ENCODE data around the gene FN3KRP. TPM values are rescaled to one million over a fixed set of nuclear protein-coding genes. Genes with fewer than 3 reads are reported as not detected.

Gene FN3KRP, protein sequence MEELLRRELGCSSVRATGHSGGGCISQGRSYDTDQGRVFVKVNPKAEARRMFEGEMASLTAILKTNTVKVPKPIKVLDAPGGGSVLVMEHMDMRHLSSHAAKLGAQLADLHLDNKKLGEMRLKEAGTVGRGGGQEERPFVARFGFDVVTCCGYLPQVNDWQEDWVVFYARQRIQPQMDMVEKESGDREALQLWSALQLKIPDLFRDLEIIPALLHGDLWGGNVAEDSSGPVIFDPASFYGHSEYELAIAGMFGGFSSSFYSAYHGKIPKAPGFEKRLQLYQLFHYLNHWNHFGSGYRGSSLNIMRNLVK
- 21.5 and 24.4 TPM in 2 replicates for total RNA-seq (2022)
- percentile 59 among the genes with signal in this experiment for Bru-seq, nascent RNA
- BruChase-seq, experiment 1, labeled RNA remaining after a 6-hour chase: percentile 74 among the genes with signal in this experiment
- BruChase-seq, experiment 2, labeled RNA remaining after a 2-hour chase: percentile 66 among the genes with signal in this experiment
- long read RNA-seq, transcript FN3KRP-201 (6 exons, 1,849 nt): major isoform, 53 of 61 reads
- long read RNA-seq, partial matches to known transcripts: 1 of 61 reads
- long read RNA-seq, other reads (novel, unspliced or antisense): 7 of 61 reads

DNA sequence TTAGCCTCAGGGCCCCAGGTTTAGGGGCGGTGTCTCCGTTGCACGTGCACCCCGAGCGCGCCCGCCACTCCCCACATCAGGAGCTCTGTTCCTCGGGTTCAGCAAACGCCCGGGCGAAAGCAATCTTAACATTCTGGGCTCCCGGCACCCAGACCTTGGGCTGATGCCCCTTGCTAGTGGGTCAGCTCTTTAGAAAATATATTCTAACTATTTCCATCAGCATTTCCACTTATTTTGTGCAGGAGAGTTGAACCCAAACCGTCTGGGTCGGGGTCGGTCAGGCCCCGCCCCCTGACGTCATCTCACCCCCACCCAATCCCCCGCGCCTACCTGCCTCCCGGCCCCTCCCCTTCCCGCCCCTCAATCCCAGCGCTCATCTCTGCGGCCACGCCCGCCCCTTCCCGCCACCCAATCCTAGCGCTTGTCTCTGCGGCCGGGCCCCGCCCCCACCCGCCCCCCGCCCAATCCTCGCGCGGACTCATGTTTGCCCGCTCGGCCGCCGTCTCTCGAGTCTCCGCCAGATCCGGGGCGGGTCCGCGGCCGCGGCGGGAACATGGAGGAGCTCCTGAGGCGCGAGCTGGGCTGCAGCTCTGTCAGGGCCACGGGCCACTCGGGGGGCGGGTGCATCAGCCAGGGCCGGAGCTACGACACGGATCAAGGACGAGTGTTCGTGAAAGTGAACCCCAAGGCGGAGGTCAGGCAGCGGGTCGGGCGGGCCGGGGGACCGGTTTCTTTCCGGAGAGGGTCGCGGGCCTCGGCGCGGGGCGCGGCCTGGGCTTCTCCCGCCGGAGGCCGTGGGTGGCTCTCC is at the start of gene FN3KRP:
TSS of gene FN3KRP (plus strand) at position 504 of the 808 bp plus-strand sequence. CDS start at position 554, 50 bp downstream.
- Mint-ChIP-seq H3K27me3 (ENCODE audit: insufficient read depth, unreplicated experiment) (no peaks in the 10 kb centered on the region), H3K27ac (ENCODE audit: low read depth, unreplicated experiment) (peak within 1 kb of the TSS; percentile 57), H3K4me3 (ENCODE audit: unreplicated experiment) (peak within 1 kb of the TSS; percentile 89), H3K9me3 (ENCODE audit: unreplicated experiment) (no peaks in the 10 kb centered on the region), H3K4me1 (ENCODE audit: insufficient read depth, unreplicated experiment) (peaks cover 15% of the 10 kb centered on the region), H3K36me3 (ENCODE audit: insufficient read depth, unreplicated experiment) (peaks cover 31% of the 10 kb centered on the region)
- DNase-seq (ENCODE audit: unreplicated experiment): peak; percentile 94
- intact Hi-C loops (cut with micrococcal nuclease): no loop called here
- ChIA-PET CTCF (no interaction called here), POLR2A (interaction anchor here (0.6 to 2.1 kb wide), 14 partner anchors 11 to 1474 kb away, joined by 3 to 11 read pairs (median 3); partner anchors contain the start of genes RAB40B and WDR45B)
- no TSS peak for BruUV-seq (replicated peaks)
- TF ChIP-seq, protein P1, sequence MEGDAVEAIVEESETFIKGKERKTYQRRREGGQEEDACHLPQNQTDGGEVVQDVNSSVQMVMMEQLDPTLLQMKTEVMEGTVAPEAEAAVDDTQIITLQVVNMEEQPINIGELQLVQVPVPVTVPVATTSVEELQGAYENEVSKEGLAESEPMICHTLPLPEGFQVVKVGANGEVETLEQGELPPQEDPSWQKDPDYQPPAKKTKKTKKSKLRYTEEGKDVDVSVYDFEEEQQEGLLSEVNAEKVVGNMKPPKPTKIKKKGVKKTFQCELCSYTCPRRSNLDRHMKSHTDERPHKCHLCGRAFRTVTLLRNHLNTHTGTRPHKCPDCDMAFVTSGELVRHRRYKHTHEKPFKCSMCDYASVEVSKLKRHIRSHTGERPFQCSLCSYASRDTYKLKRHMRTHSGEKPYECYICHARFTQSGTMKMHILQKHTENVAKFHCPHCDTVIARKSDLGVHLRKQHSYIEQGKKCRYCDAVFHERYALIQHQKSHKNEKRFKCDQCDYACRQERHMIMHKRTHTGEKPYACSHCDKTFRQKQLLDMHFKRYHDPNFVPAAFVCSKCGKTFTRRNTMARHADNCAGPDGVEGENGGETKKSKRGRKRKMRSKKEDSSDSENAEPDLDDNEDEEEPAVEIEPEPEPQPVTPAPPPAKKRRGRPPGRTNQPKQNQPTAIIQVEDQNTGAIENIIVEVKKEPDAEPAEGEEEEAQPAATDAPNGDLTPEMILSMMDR (IDR thresholded peaks at IDR 0.05; ENCODE audit: unreplicated experiment): no peak

DNA sequence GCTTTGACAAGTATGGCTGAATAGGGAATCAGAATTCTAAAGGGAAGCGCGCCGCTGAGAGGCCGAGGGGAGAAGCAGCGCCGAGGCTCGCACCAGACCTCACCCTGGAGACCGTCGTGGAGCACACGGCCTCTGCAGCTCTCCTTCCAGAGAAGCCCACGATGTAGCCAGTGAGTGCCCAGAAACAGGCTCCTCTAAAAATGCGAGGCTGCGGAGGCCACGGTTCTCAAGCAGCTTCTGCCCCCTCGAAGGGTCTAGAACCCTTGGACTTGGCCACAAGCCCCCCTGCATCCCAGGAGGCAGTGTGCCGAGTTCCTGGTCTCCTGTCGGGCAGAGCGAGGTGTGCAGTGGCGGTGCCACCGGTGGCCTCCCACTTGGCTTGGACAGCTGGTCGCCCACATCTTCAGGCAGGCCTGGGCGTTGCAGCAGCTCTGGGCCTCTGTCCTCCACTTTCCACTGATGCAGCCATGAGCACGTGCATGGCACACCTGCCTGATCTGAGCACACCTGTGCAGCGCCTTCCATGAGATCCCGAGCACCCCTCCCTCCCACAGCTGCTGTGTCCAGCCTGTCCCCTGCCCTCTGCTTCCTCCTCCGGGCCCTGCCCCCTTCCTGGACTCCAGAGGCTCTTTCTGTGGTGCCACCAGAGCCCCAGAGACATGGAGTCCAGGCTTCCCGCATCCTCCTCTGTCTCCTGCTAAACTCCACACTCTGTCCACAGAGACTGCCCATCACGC is 49.4 kb upstream of the FN3KRP start:
- POLR2A ChIA-PET: no interaction called here
- no peak for DNase-seq (ENCODE audit: unreplicated experiment)
- Mint-ChIP-seq H3K36me3 (ENCODE audit: insufficient read depth, unreplicated experiment) (peaks cover 6% of the 10 kb centered on the region), H3K4me3 (ENCODE audit: unreplicated experiment) (no peak overlapping the region), H3K27me3 (ENCODE audit: insufficient read depth, unreplicated experiment) (no peaks in the 10 kb centered on the region), H3K4me1 (ENCODE audit: insufficient read depth, unreplicated experiment) (no peaks in the 10 kb centered on the region), H3K9me3 (ENCODE audit: unreplicated experiment) (no peaks in the 10 kb centered on the region), H3K27ac (ENCODE audit: low read depth, unreplicated experiment) (no peak overlapping the region)
- TF ChIP-seq, protein P1 (IDR thresholded peaks at IDR 0.05; ENCODE audit: unreplicated experiment): no peak
- CTCF ChIA-PET: interaction anchor here (0.6 kb wide), 1 partner anchor 733 kb away, joined by 3 read pairs; no protein-coding TSS in a partner anchor
- BruUV-seq (replicated peaks): no TSS peak
- intact Hi-C loops (cut with micrococcal nuclease): no loop called here

DNA sequence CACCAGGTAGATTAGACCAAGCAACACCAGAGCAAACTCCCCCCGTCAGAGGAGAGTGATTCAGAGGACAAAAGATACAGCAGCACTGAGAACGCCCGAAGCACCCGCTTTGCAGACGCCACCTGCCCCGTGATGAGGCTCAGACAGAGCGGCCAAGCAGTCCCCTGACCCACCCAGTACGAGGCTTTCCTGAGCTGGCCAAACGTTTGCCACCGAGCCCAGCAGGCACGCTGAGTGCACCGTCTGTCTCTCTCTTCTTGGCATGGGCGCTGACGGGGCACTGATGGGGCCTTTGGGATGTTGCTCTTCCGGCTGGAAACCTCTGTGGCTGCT is 48.9 kb upstream of the FN3KRP start:
- Mint-ChIP-seq H3K4me3 (ENCODE audit: unreplicated experiment) (no peak overlapping the region), H3K4me1 (ENCODE audit: insufficient read depth, unreplicated experiment) (no peaks in the 10 kb centered on the region), H3K36me3 (ENCODE audit: insufficient read depth, unreplicated experiment) (peaks cover 11% of the 10 kb centered on the region), H3K27me3 (ENCODE audit: insufficient read depth, unreplicated experiment) (no peaks in the 10 kb centered on the region), H3K9me3 (ENCODE audit: unreplicated experiment) (no peaks in the 10 kb centered on the region), H3K27ac (ENCODE audit: low read depth, unreplicated experiment) (no peak overlapping the region)
- ChIA-PET POLR2A (no interaction called here), CTCF (interaction anchor here (0.6 kb wide), 1 partner anchor 733 kb away, joined by 3 read pairs; no protein-coding TSS in a partner anchor)
- no TSS peak for BruUV-seq (replicated peaks)
- intact Hi-C loops (cut with micrococcal nuclease): no loop called here
- TF ChIP-seq, protein P1 (IDR thresholded peaks at IDR 0.05; ENCODE audit: unreplicated experiment): no peak
- DNase-seq (ENCODE audit: unreplicated experiment): no peak
